Loucy (cell line): Measurements from ENCODE around the gene IRGC.

Experiments used
- H2AFZ ChIP-seq: fragments of 200-600 bp; sonication (generic); 2 replicates; pipeline ENCODE4 v1.6.0; 2016; ENCODE audit warnings: antibody characterized with exemption, mild to moderate bottlenecking, low read length, moderate library complexity
- H3F3A ChIP-seq: fragments of 200-600 bp; 2 replicates; pipeline ENCODE4 v1.6.0; 2016; ENCODE audit warnings: antibody characterized with exemption, low read depth, mild to moderate bottlenecking
- H3K27me3 ChIP-seq: fragments of 200-600 bp; sonication (generic); 2 replicates; pipeline ENCODE4 v1.6.1; 2014; ENCODE audit warnings: low read length, mild to moderate bottlenecking; ENCODE audit not compliant: insufficient read depth, poor library complexity, severe bottlenecking
- H3K36me3 ChIP-seq: fragments of 200-600 bp; sonication (generic); 2 replicates; pipeline ENCODE4 v1.6.1; 2016; ENCODE audit warnings: low read length; ENCODE audit not compliant: insufficient read depth
- H3K4me1 ChIP-seq: fragments of 200-600 bp; sonication (generic); 2 replicates; pipeline ENCODE4 v1.5.1; 2014; ENCODE audit warnings: low read length, mild to moderate bottlenecking; ENCODE audit not compliant: insufficient read depth, poor library complexity, severe bottlenecking
- H3K4me2 ChIP-seq: fragments of 200-600 bp; sonication (generic); 2 replicates; pipeline ENCODE4 v1.6.0; 2014; ENCODE audit warnings: antibody characterized with exemption, low read length, low read depth, mild to moderate bottlenecking; ENCODE audit not compliant: poor library complexity, severe bottlenecking
- H3K4me3 ChIP-seq: fragments of 200-600 bp; sonication (generic); 2 replicates; pipeline ENCODE4 v1.5.1; 2014; ENCODE audit warnings: low read length, mild to moderate bottlenecking, mixed read lengths; ENCODE audit not compliant: poor library complexity, severe bottlenecking
- H3K79me2 ChIP-seq: fragments of 200-600 bp; sonication (generic); 2 replicates; pipeline ENCODE4 v1.6.1; 2014; ENCODE audit warnings: low read length; ENCODE audit not compliant: insufficient read depth
- H3K9ac ChIP-seq: fragments of 200-600 bp; sonication (generic); 2 replicates; pipeline ENCODE4 v1.6.0; 2014; ENCODE audit warnings: mild to moderate bottlenecking, low read depth, low read length, moderate library complexity; ENCODE audit not compliant: poor library complexity, severe bottlenecking
- H3K9me2 ChIP-seq: fragments of 200-600 bp; sonication (generic); replicated peaks from 2 replicates; pipeline ENCODE4 v1.6.1; 2016; ENCODE audit warnings: low read depth, low read length, mixed read lengths
- H3K9me3 ChIP-seq: fragments of 200-600 bp; sonication (generic); 2 replicates; pipeline ENCODE4 v1.6.1; 2014; ENCODE audit warnings: mild to moderate bottlenecking, antibody characterized with exemption, low read length, low read depth; ENCODE audit not compliant: insufficient read depth
- H4K20me1 ChIP-seq: fragments of 200-600 bp; sonication (generic); 2 replicates; pipeline ENCODE4 v1.6.0; 2014; ENCODE audit warnings: antibody characterized with exemption, low read length, mild to moderate bottlenecking; ENCODE audit not compliant: insufficient read depth, poor library complexity, severe bottlenecking
- CTCF ChIP-seq: fragments of 200-600 bp; sonication (generic); conservative IDR thresholded peaks from 2 replicates; pipeline ENCODE4 v1.5.1; 2014; ENCODE audit warnings: mild to moderate bottlenecking, antibody characterized with exemption, low read length
- EZH2phosphoT487 ChIP-seq: fragments of 200-600 bp; IDR thresholded peaks from 2 replicates; pipeline ENCODE4 v1.6.1; 2018; ENCODE audit warnings: antibody characterized with exemption, mild to moderate bottlenecking, moderate library complexity, borderline replicate concordance

IRGC gene

GRCh38 chr19:43674183-43674582, 41.7 kb upstream of the IRGC start:
- Histone ChIP-seq H3K79me2 (no peaks in the 10 kb centered on the region), H3K9ac (no peak overlapping the region), H4K20me1 (no peaks in the 10 kb centered on the region), H3F3A (no peaks in the 10 kb centered on the region), H2AFZ (no peak overlapping the region), H3K4me1 (peaks cover 12% of the 10 kb centered on the region), H3K9me2 (no peaks in the 10 kb centered on the region), H3K4me2 (no peak overlapping the region), H3K9me3 (no peaks in the 10 kb centered on the region), H3K27me3 (no peaks in the 10 kb centered on the region), H3K4me3 (no peak overlapping the region), H3K36me3 (no peaks in the 10 kb centered on the region)
- no peak for TF ChIP-seq EZH2phosphoT487
- TF ChIP-seq CTCF = no peak

GRCh38 chr19:43674596-43674995, 41.3 kb upstream of the IRGC start:
- Histone ChIP-seq H3F3A (no peaks in the 10 kb centered on the region), H4K20me1 (no peaks in the 10 kb centered on the region), H3K79me2 (no peaks in the 10 kb centered on the region), H3K9me2 (no peaks in the 10 kb centered on the region), H3K9ac (no peak overlapping the region), H3K4me1 (peaks cover 11% of the 10 kb centered on the region), H3K27me3 (no peaks in the 10 kb centered on the region), H3K4me3 (no peak overlapping the region), H3K36me3 (no peaks in the 10 kb centered on the region), H3K9me3 (no peaks in the 10 kb centered on the region), H2AFZ (no peak overlapping the region), H3K4me2 (no peak overlapping the region)
- no peak for TF ChIP-seq EZH2phosphoT487
- no peak for TF ChIP-seq CTCF

- Histone ChIP-seq H3K4me3 (no peak overlapping the region), H3F3A (no peaks in the 10 kb centered on the region), H2AFZ (no peak overlapping the region)
These were observed 40.5 kb upstream of the IRGC start for GRCh38 chr19:43675269-43675879.

More at GRCh38 chr19:43675269-43675879, 40.5 kb upstream of the IRGC start:
- TF ChIP-seq EZH2phosphoT487 (no peak), CTCF (no peak)
- H3K36me3 ChIP-seq = no peaks in the 10 kb centered on the region
- peaks cover 3% of the 10 kb centered on the region for H3K4me1 ChIP-seq
- H3K27me3 ChIP-seq = no peaks in the 10 kb centered on the region
- no peaks in the 10 kb centered on the region for H3K79me2 ChIP-seq
- H3K9me3 ChIP-seq = no peaks in the 10 kb centered on the region
- H3K9ac ChIP-seq = peak overlapping the region; percentile 15
- H4K20me1 ChIP-seq = no peaks in the 10 kb centered on the region
- no peak overlapping the region for H3K4me2 ChIP-seq
- H3K9me2 ChIP-seq = no peaks in the 10 kb centered on the region
